CD4-positive, alpha-beta T cell (primary cell): ENCODE results near the gene GPRC5A. TPM values are rescaled to one million over a fixed set of nuclear protein-coding genes. Genes with fewer than 3 reads are reported as not detected.

Experiments
- ATAC-seq: fragments of 200-7000 bp; cut with Tn5 transposase; one replicate; pipeline ENCODE4 v1.10.0; 2022; ENCODE audit warnings: mild to moderate bottlenecking; ENCODE audit not compliant: poor library complexity
- CTCF ChIA-PET: fragments of 350-600 bp; sonication (Branson Sonifier 250); formaldehyde crosslinking; loops from one replicate; lab custom pipeline; 2021; ENCODE audit warnings: antibody characterized with exemption, inconsistent platforms; lab: Charles Lee
- POLR2A ChIA-PET: fragments of 350-600 bp; sonication (Branson Sonifier 250); formaldehyde crosslinking; loops from one replicate; lab custom pipeline; 2021; ENCODE audit warnings: antibody characterized with exemption, inconsistent platforms; lab: Charles Lee
- DNase-seq, 14 experiments: peaks; one replicate each; pipeline ENCODE4 v3.0.0-alpha.2; 2013 to 2020; ENCODE audit warnings: mixed read lengths in 2 of 14
- H3K27ac ChIP-seq, 2 donors: one replicate each; pipeline versions ENCODE4 v1.5.1 to v1.7.0; 2013; ENCODE audit warnings: low read length in 2 of 2, low read depth in 1 of 2, mild to moderate bottlenecking in 1 of 2
- H3K27me3 ChIP-seq, 2 experiments: 1 replicate in 1 of 2; 2 replicates in 1 of 2; pipeline versions ENCODE4 v1.6.1 to v1.7.0; 2013; ENCODE audit warnings: low read length in 2 of 2, control low read depth in 1 of 2, mild to moderate bottlenecking in 1 of 2, moderate library complexity in 1 of 2; ENCODE audit not compliant: insufficient read depth in 2 of 2, control insufficient read depth in 1 of 2
- H3K36me3 ChIP-seq: one replicate; pipeline ENCODE4 v1.6.1; 2013; ENCODE audit warnings: low read length, control low read depth; ENCODE audit not compliant: insufficient read depth
- H3K4me1 ChIP-seq: one replicate; pipeline ENCODE4 v1.6.1; 2013; ENCODE audit warnings: low read length, control low read depth; ENCODE audit not compliant: insufficient read depth
- H3K4me3 ChIP-seq: one replicate; pipeline ENCODE4 v1.5.1; 2013; ENCODE audit warnings: mild to moderate bottlenecking, low read length, moderate library complexity
- H3K9me3 ChIP-seq, 2 experiments: 1 replicate in 1 of 2; 2 replicates in 1 of 2; pipeline versions ENCODE4 v1.6.1 to v1.7.0; 2013; ENCODE audit warnings: low read length in 2 of 2, mild to moderate bottlenecking in 2 of 2, control low read depth in 1 of 2, moderate library complexity in 1 of 2; ENCODE audit not compliant: control insufficient read depth in 1 of 2, insufficient read depth in 1 of 2
- H3K27ac Mint-ChIP-seq: one replicate; pipeline ENCODE4 v1.8.0; 2020; ENCODE audit warnings: mixed read lengths
- H3K27me3 Mint-ChIP-seq: one replicate; pipeline ENCODE4 v1.8.0; 2021; ENCODE audit warnings: mixed read lengths
- H3K36me3 Mint-ChIP-seq: one replicate; pipeline ENCODE4 v1.8.0; 2021; ENCODE audit warnings: low read depth, mixed read lengths
- H3K4me1 Mint-ChIP-seq: one replicate; pipeline ENCODE4 v1.8.0; 2021; ENCODE audit warnings: low read depth, mixed read lengths
- H3K4me3 Mint-ChIP-seq: one replicate; pipeline ENCODE4 v1.8.0; 2020; ENCODE audit warnings: mild to moderate bottlenecking, mixed read lengths
- H3K9me3 Mint-ChIP-seq: one replicate; pipeline ENCODE4 v1.8.0; 2020; ENCODE audit warnings: mixed read lengths
- CTCF ChIP-seq: fragments of 200-600 bp; IDR thresholded peaks from one replicate; pipeline ENCODE4 v1.8.0; 2022; ENCODE audit warnings: antibody characterized with exemption, mild to moderate bottlenecking
- intact Hi-C, 2 experiments: fragments of 100-400 bp; cut with DNase I in 1 of 2; cut with micrococcal nuclease in 1 of 2; formaldehyde crosslinking; loops; one replicate each; pipeline versions ENCODE4 v1.15.1 to v1.9.0; 2023 to 2025; cut with DNase I, micrococcal nuclease
- total RNA-seq, 174 experiments: library from RNA in 2 of 174; stranded (reverse) in 2 of 174; gene quantifications; one replicate each; pipeline ENCODE4 v1.2.3 and lab custom pipeline; 2021 to 2026

Gene GPRC5A
- total RNA-seq, 2 experiments from 2014 or later: 0.14 to 0.47 TPM

- H3K36me3 ChIP-seq: no peaks in the 10 kb centered on the region
- H3K27me3 ChIP-seq: no peaks in the 10 kb centered on the region
- DNase-seq (no peak), ATAC-seq (no peak)
- H3K9me3 ChIP-seq: no peaks in the 10 kb centered on the region
- ChIA-PET CTCF (no interaction called here), POLR2A (no interaction called here)
- no peaks in the 10 kb centered on the region for H3K36me3 Mint-ChIP-seq
- intact Hi-C loops: no loop called here
- H3K4me1 ChIP-seq: no peaks in the 10 kb centered on the region
- no peak for TF ChIP-seq CTCF
- no peak overlapping the region for H3K4me3 ChIP-seq
- no peaks in the 10 kb centered on the region for H3K4me1 Mint-ChIP-seq
- H3K9me3 Mint-ChIP-seq: no peaks in the 10 kb centered on the region
- no peak overlapping the region for H3K27ac Mint-ChIP-seq
- H3K27me3 Mint-ChIP-seq: peaks cover 2% of the 10 kb centered on the region
- H3K4me3 Mint-ChIP-seq: no peak overlapping the region
- no peak overlapping the region for H3K27ac ChIP-seq
These were observed 63.7 kb downstream of the GPRC5A start for GRCh38 chr12:12954878-12955625.

GRCh38 chr12:12958886-12959285, 67.5 kb downstream of the GPRC5A start:
- Histone ChIP-seq H3K27ac (no peak overlapping the region), H3K4me3 (no peak overlapping the region), H3K9me3 (no peaks in the 10 kb centered on the region), H3K4me1 (no peaks in the 10 kb centered on the region), H3K27me3 (no peaks in the 10 kb centered on the region), H3K36me3 (no peaks in the 10 kb centered on the region)
- Mint-ChIP-seq H3K27me3 (no peaks in the 10 kb centered on the region), H3K4me1 (no peaks in the 10 kb centered on the region), H3K27ac (no peak overlapping the region), H3K4me3 (no peak overlapping the region), H3K9me3 (no peaks in the 10 kb centered on the region), H3K36me3 (no peaks in the 10 kb centered on the region)
- ATAC-seq (no peak), DNase-seq (no peak)
- no peak for TF ChIP-seq CTCF
- CTCF ChIA-PET: interaction anchor here (1.4 kb wide), 1 partner anchor 11 kb away, joined by 3 read pairs; no protein-coding TSS in a partner anchor
- intact Hi-C loops: no loop called here
- POLR2A ChIA-PET: no interaction called here

- POLR2A ChIA-PET: no interaction called here
- ATAC-seq (no peak), DNase-seq (no peak)
- H3K36me3 Mint-ChIP-seq: no peaks in the 10 kb centered on the region
- Histone ChIP-seq H3K9me3 (no peaks in the 10 kb centered on the region), H3K27ac (no peak overlapping the region), H3K27me3 (no peaks in the 10 kb centered on the region), H3K36me3 (no peaks in the 10 kb centered on the region), H3K4me3 (no peak overlapping the region), H3K4me1 (no peaks in the 10 kb centered on the region)
- no peak overlapping the region for H3K4me3 Mint-ChIP-seq
- CTCF ChIA-PET: no interaction called here
- no peaks in the 10 kb centered on the region for H3K9me3 Mint-ChIP-seq
- no peaks in the 10 kb centered on the region for H3K27me3 Mint-ChIP-seq
- no peak for TF ChIP-seq CTCF
- no peaks in the 10 kb centered on the region for H3K4me1 Mint-ChIP-seq
- H3K27ac Mint-ChIP-seq: no peak overlapping the region
- intact Hi-C loops: no loop called here
These were observed 69.4 kb downstream of the GPRC5A start for GRCh38 chr12:12960639-12961209.
